ENCODE measurements around the gene DHCR7. TPM values are rescaled to one million over a fixed set of nuclear protein-coding genes. Genes with fewer than 3 reads are reported as not detected.

DHCR7 gene
- total and polyA plus RNA-seq, 5 experiments from 2014 or later = 17.1 to 22.1 (median 18.6) TPM

- DNase-seq (no peak), ATAC-seq (no peak)
- peaks cover 0 to 76% (median 12%) of the 10 kb centered on the region in 3 donors for H3K36me3 Mint-ChIP-seq
- H3K9me3 Mint-ChIP-seq = no peaks in the 10 kb centered on the region
- H3K27ac Mint-ChIP-seq = peak overlapping the region in 1 of 10 donors; percentile 8
- no peak overlapping the region for H3K4me3 Mint-ChIP-seq
- no peaks in the 10 kb centered on the region for H3K27me3 Mint-ChIP-seq
- peaks cover 0 to 5% (median 0%) of the 10 kb centered on the region in 4 donors for H3K4me1 Mint-ChIP-seq
- POLR2A ChIA-PET = no interaction called here
These were observed 26.7 kb upstream of the DHCR7 start for GRCh38 chr11:71474771-71475483.

- peaks cover 0 to 5% (median 0%) of the 10 kb centered on the region in 4 donors for H3K4me1 Mint-ChIP-seq
- no peak for ATAC-seq
- POLR2A ChIA-PET = no interaction called here
- H3K27me3 Mint-ChIP-seq = no peaks in the 10 kb centered on the region
- H3K4me3 Mint-ChIP-seq = no peak overlapping the region
- peak overlapping the region in 1 of 10 donors; percentile 66 for H3K27ac Mint-ChIP-seq
- H3K36me3 Mint-ChIP-seq = peaks cover 0 to 69% (median 11%) of the 10 kb centered on the region in 3 donors
- no peaks in the 10 kb centered on the region for H3K9me3 Mint-ChIP-seq
- DNase-seq = no peak
These were observed 26.1 kb upstream of the DHCR7 start for GRCh38 chr11:71474141-71474770.

GRCh38 chr11:71473793-71474080, 25.5 kb upstream of the DHCR7 start:
- Mint-ChIP-seq H3K4me1 (peaks cover 0 to 5% (median 0%) of the 10 kb centered on the region in 4 donors), H3K27ac (no peak overlapping the region), H3K9me3 (no peaks in the 10 kb centered on the region), H3K27me3 (no peaks in the 10 kb centered on the region), H3K36me3 (peaks cover 0 to 72% (median 15%) of the 10 kb centered on the region in 3 donors), H3K4me3 (no peak overlapping the region)
- DNase-seq = no peak
- POLR2A ChIA-PET = no interaction called here
- no peak for ATAC-seq

- POLR2A ChIA-PET = no interaction called here
- Mint-ChIP-seq H3K27ac (no peak overlapping the region), H3K27me3 (no peaks in the 10 kb centered on the region), H3K4me1 (peaks cover 0 to 6% (median 0%) of the 10 kb centered on the region in 4 donors), H3K4me3 (no peak overlapping the region), H3K9me3 (no peaks in the 10 kb centered on the region), H3K36me3 (peaks cover 0 to 69% (median 15%) of the 10 kb centered on the region in 3 donors)
- ATAC-seq (no peak), DNase-seq (no peak)
These were observed 25.0 kb upstream of the DHCR7 start for GRCh38 chr11:71472941-71473792.

- Mint-ChIP-seq H3K27me3 (no peaks in the 10 kb centered on the region), H3K4me3 (no peak overlapping the region), H3K27ac (peak overlapping the region in 1 of 10 donors; percentile 48), H3K36me3 (peaks cover 0 to 69% (median 15%) of the 10 kb centered on the region in 3 donors), H3K4me1 (peaks cover 0 to 8% (median 0%) of the 10 kb centered on the region in 4 donors), H3K9me3 (no peaks in the 10 kb centered on the region)
- POLR2A ChIA-PET = no interaction called here
- no peak for DNase-seq
- ATAC-seq = no peak
These were observed 24.2 kb upstream of the DHCR7 start for GRCh38 chr11:71472357-71472885.

- DNase-seq (no peak), ATAC-seq (no peak)
- H3K27me3 Mint-ChIP-seq = no peaks in the 10 kb centered on the region
- POLR2A ChIA-PET = no interaction called here
- peaks cover 0 to 10% (median 0%) of the 10 kb centered on the region in 4 donors for H3K4me1 Mint-ChIP-seq
- H3K4me3 Mint-ChIP-seq = no peak overlapping the region
- H3K9me3 Mint-ChIP-seq = no peaks in the 10 kb centered on the region
- H3K27ac Mint-ChIP-seq = peak overlapping the region in 2 of 10 donors; percentile 28 to 69
- H3K36me3 Mint-ChIP-seq = peaks cover 0 to 71% (median 19%) of the 10 kb centered on the region in 3 donors
These were observed 22.8 kb upstream of the DHCR7 start for GRCh38 chr11:71470946-71471345.

GRCh38 chr11:71467164-71467563, 19.0 kb upstream of the DHCR7 start:
- Mint-ChIP-seq H3K27me3 (no peaks in the 10 kb centered on the region), H3K9me3 (no peaks in the 10 kb centered on the region), H3K4me3 (no peak overlapping the region), H3K4me1 (peaks cover 0 to 10% (median 0%) of the 10 kb centered on the region in 4 donors), H3K27ac (no peak overlapping the region), H3K36me3 (peaks cover 0 to 69% (median 11%) of the 10 kb centered on the region in 3 donors)
- no peak for ATAC-seq
- POLR2A ChIA-PET = no interaction called here
- DNase-seq = no peak

GRCh38 chr11:71466358-71466757, 18.2 kb upstream of the DHCR7 start:
- ATAC-seq (no peak), DNase-seq (no peak)
- Mint-ChIP-seq H3K9me3 (no peaks in the 10 kb centered on the region), H3K36me3 (peaks cover 0 to 71% (median 8%) of the 10 kb centered on the region in 3 donors), H3K4me3 (no peak overlapping the region), H3K4me1 (peaks cover 0 to 10% (median 0%) of the 10 kb centered on the region in 4 donors), H3K27me3 (no peaks in the 10 kb centered on the region), H3K27ac (peak overlapping the region in 1 of 10 donors; percentile 71)
- POLR2A ChIA-PET = no interaction called here

- Mint-ChIP-seq H3K36me3 (peaks cover 8 to 77% (median 15%) of the 10 kb centered on the region in 3 donors), H3K4me1 (peaks cover 0 to 11% (median 7%) of the 10 kb centered on the region in 4 donors), H3K27me3 (no peaks in the 10 kb centered on the region), H3K9me3 (no peaks in the 10 kb centered on the region), H3K27ac (peak overlapping the region in 3 of 10 donors; percentile 33 to 66 (median 51)), H3K4me3 (no peak overlapping the region)
- no peak for ATAC-seq
- POLR2A ChIA-PET = no interaction called here
- no peak for DNase-seq
These were observed 16.9 kb upstream of the DHCR7 start for GRCh38 chr11:71465054-71465453.

GRCh38 chr11:71463331-71464211, 15.4 kb upstream of the DHCR7 start:
- ATAC-seq = no peak
- H3K4me1 Mint-ChIP-seq = peaks cover 0 to 13% (median 8%) of the 10 kb centered on the region in 4 donors
- H3K27me3 Mint-ChIP-seq = no peaks in the 10 kb centered on the region
- H3K36me3 Mint-ChIP-seq = peaks cover 8 to 83% (median 12%) of the 10 kb centered on the region in 3 donors
- peak overlapping the region in 1 of 10 donors; percentile 76 for H3K27ac Mint-ChIP-seq
- DNase-seq = peak in 1 of 10 donors; percentile 60
- H3K4me3 Mint-ChIP-seq = no peak overlapping the region
- POLR2A ChIA-PET = interaction anchor here (1.1 kb wide), 1 partner anchor 11 kb away, joined by 3 read pairs; no protein-coding TSS in a partner anchor
- H3K9me3 Mint-ChIP-seq = no peaks in the 10 kb centered on the region

- no peaks in the 10 kb centered on the region for H3K9me3 Mint-ChIP-seq
- ATAC-seq (no peak), DNase-seq (no peak)
- no peaks in the 10 kb centered on the region for H3K27me3 Mint-ChIP-seq
- H3K4me3 Mint-ChIP-seq = no peak overlapping the region
- peaks cover 8 to 88% (median 14%) of the 10 kb centered on the region in 3 donors for H3K36me3 Mint-ChIP-seq
- peak overlapping the region in 1 of 10 donors; percentile 4 for H3K27ac Mint-ChIP-seq
- POLR2A ChIA-PET = no interaction called here
- H3K4me1 Mint-ChIP-seq = peaks cover 0 to 13% (median 9%) of the 10 kb centered on the region in 4 donors
These were observed 14.5 kb upstream of the DHCR7 start for GRCh38 chr11:71462726-71463125.

- peaks cover 0 to 17% (median 14%) of the 10 kb centered on the region in 4 donors for H3K4me1 Mint-ChIP-seq
- DNase-seq (peak in 1 of 10 donors; percentile 15), ATAC-seq (no peak)
- no peaks in the 10 kb centered on the region for H3K27me3 Mint-ChIP-seq
- H3K9me3 Mint-ChIP-seq = no peaks in the 10 kb centered on the region
- no peak overlapping the region for H3K27ac Mint-ChIP-seq
- POLR2A ChIA-PET = no interaction called here
- H3K36me3 Mint-ChIP-seq = peaks cover 8 to 87% (median 15%) of the 10 kb centered on the region in 3 donors
- no peak overlapping the region for H3K4me3 Mint-ChIP-seq
These were observed 13.5 kb upstream of the DHCR7 start for GRCh38 chr11:71461696-71462095.
